ENCODE data around the gene DAW1. TPM values are rescaled to one million over a fixed set of nuclear protein-coding genes. Genes with fewer than 3 reads are reported as not detected.

The DAW1 gene
- total RNA-seq, 1 experiment from 2014 or later: 0.37 TPM

- H2BK15ac ChIP-seq (ENCODE audit: low read depth, low read length): no peak overlapping the region
- DNase-seq: no peak
- H3K27me3 ChIP-seq (ENCODE audit: insufficient read depth, low read length): no peaks in the 10 kb centered on the region
- H4K91ac ChIP-seq (ENCODE audit: insufficient read length, low read depth, low read length): no peak overlapping the region
- Mint-ChIP-seq H3K4me3 (no peak overlapping the region), H3K36me3 (ENCODE audit: insufficient read depth in 1 of 3, low read depth in 3 of 3) (peaks cover 0 to 8% (median 4%) of the 10 kb centered on the region in 3 experiments; a peak in 4 of 7 replicates), H3K27ac (no peak overlapping the region), H3K9me3 (peaks cover 6 to 12% of the 10 kb centered on the region in 2 experiments), H3K4me1 (peaks cover 2 to 6% of the 10 kb centered on the region in 2 experiments), H3K27me3 (ENCODE audit: low read depth) (no peaks in the 10 kb centered on the region)
- H4K8ac ChIP-seq (replicated peaks; ENCODE audit: insufficient read length, low read depth, low read length): no peak overlapping the region
- H3T11ph ChIP-seq (ENCODE audit: low read length): no peak overlapping the region
- H3K4me1 ChIP-seq (ENCODE audit: insufficient read depth, low read length): no peaks in the 10 kb centered on the region
- no peaks in the 10 kb centered on the region for H3K79me2 ChIP-seq (ENCODE audit: insufficient read depth, low read length)
- H2BK20ac ChIP-seq (ENCODE audit: low read depth, low read length, poor library complexity, severe bottlenecking): no peak overlapping the region
- H4K20me1 ChIP-seq (ENCODE audit: control insufficient read depth, insufficient read depth, insufficient read length): no peaks in the 10 kb centered on the region
- H3K23ac ChIP-seq (ENCODE audit: insufficient read length, low read depth, low read length): no peak overlapping the region
- no peak overlapping the region for H2BK5ac ChIP-seq (ENCODE audit: insufficient read length, low read length)
- H3K9ac ChIP-seq (ENCODE audit: extremely low read depth, insufficient read length, low read length): no peak overlapping the region
- H3K23me2 ChIP-seq (ENCODE audit: insufficient read length, low read depth, low read length, poor library complexity, severe bottlenecking): no peaks in the 10 kb centered on the region
- H3K27ac ChIP-seq (ENCODE audit: insufficient read length, low read depth, low read length): no peak overlapping the region
- no peaks in the 10 kb centered on the region for H3K79me1 ChIP-seq (ENCODE audit: insufficient read depth, low read depth, low read length, poor library complexity, severe bottlenecking)
- no peak overlapping the region for H3K18ac ChIP-seq (ENCODE audit: insufficient read length, low read depth, low read length)
- H2BK120ac ChIP-seq (ENCODE audit: low read depth, low read length, poor library complexity, severe bottlenecking): no peak overlapping the region
- TF ChIP-seq CTCF (conservative IDR thresholded peaks at IDR 0.05): no peak
- no peak overlapping the region for H2AFZ ChIP-seq (ENCODE audit: low read length)
- H3K9me3 ChIP-seq (ENCODE audit: control insufficient read depth, low read depth, low read length): peaks cover 10% of the 10 kb centered on the region
- no peak overlapping the region for H3K14ac ChIP-seq (ENCODE audit: insufficient read depth, low read length)
- H3K4me2 ChIP-seq (ENCODE audit: insufficient read depth, insufficient read length, low read length): no peak overlapping the region
- no peak overlapping the region for H3K4ac ChIP-seq (ENCODE audit: low read depth, low read length)
- no CpG with 5 or more reads among the region's 2 CpGs for WGBS (ENCODE audit: extremely low coverage, insufficient read length, low lambda C conversion rate)
- H4K5ac ChIP-seq (ENCODE audit: insufficient read length, low read depth, low read length): no peak overlapping the region
- H2AK5ac ChIP-seq (ENCODE audit: insufficient read length, low read length): no peak overlapping the region
- H3K56ac ChIP-seq (ENCODE audit: insufficient read length, low read depth, low read length): no peak overlapping the region
- no peak overlapping the region for H2BK12ac ChIP-seq (ENCODE audit: insufficient read length, low read depth, low read length)
These were observed 71.5 kb downstream of the DAW1 start for GRCh38 chr2:227942965-227943364.

Data from H9 (cell line).